Retinal pigment epithelial cell (primary cell): Measurements from ENCODE around the gene COL1A1.

Source experiments
- DNase-seq: peaks from one replicate; pipeline ENCODE4 v3.0.0-alpha.2; 2010; ENCODE audit warnings: low read depth
- H3K4me3 ChIP-seq: 2 replicates; pipeline ENCODE4 v1.5.1; 2011; ENCODE audit warnings: mild to moderate bottlenecking, low read length, control low read depth, moderate library complexity
- CTCF ChIP-seq: conservative IDR thresholded peaks from 2 replicates; pipeline ENCODE4 v1.5.1; 2011; ENCODE audit warnings: low read depth, low read length, control low read depth, inconsistent platforms

COL1A1 gene

GRCh38 chr17:50199211-50199802 lies 2.1 kb downstream of the COL1A1 start:
- H3K4me3 ChIP-seq = peak overlapping the region; percentile 54
- no peak for TF ChIP-seq CTCF
- DNase-seq = no peak

- no peak overlapping the region for H3K4me3 ChIP-seq
- TF ChIP-seq CTCF = peak; percentile 91
- no peak for DNase-seq
These were observed 3.3 kb downstream of the COL1A1 start for GRCh38 chr17:50198026-50198669.

- H3K4me3 ChIP-seq = no peak overlapping the region
- no peak for DNase-seq
- no peak for TF ChIP-seq CTCF
These were observed 4.6 kb downstream of the COL1A1 start for GRCh38 chr17:50196826-50197225.

GRCh38 chr17:50196036-50196435 lies 5.4 kb downstream of the COL1A1 start:
- no peak for DNase-seq
- no peak for TF ChIP-seq CTCF
- H3K4me3 ChIP-seq = no peak overlapping the region

- DNase-seq = no peak
- H3K4me3 ChIP-seq = no peak overlapping the region
- TF ChIP-seq CTCF = peak; percentile 10
These were observed 6.2 kb downstream of the COL1A1 start for GRCh38 chr17:50194934-50195865.

- no peak for TF ChIP-seq CTCF
- no peak for DNase-seq
- no peak overlapping the region for H3K4me3 ChIP-seq
These were observed 7.1 kb downstream of the COL1A1 start for GRCh38 chr17:50194140-50194933.
